Peyer's patch (tissue), 4 donors: ENCODE results near the gene ESPL1.

Experiments used
- CTCF ChIP-seq, 6 experiments: fragments of 450-650 bp in 4 of 6; fragments of 200-600 bp in 2 of 6; sonication (generic) in 1 of 6; IDR thresholded peaks; one replicate each; pipeline ENCODE4 v1.5.1; 2017 to 2019; ENCODE audit warnings: antibody characterized with exemption in 6 of 6, mild to moderate bottlenecking in 3 of 6, moderate library complexity in 1 of 6
- POLR2A ChIP-seq, 2 donors: fragments of 450-650 bp; IDR thresholded peaks; one replicate each; pipeline ENCODE4 v1.5.1; 2017; ENCODE audit warnings: antibody characterized with exemption in 2 of 2, mild to moderate bottlenecking in 2 of 2, moderate library complexity in 2 of 2

GRCh38 chr12:53232646-53233461 lies 35.2 kb upstream of the ESPL1 start:
- TF ChIP-seq CTCF (IDR thresholded peaks at IDR 0.05) (no peak), POLR2A (IDR thresholded peaks at IDR 0.05) (no peak)
